ENCODE results near the gene RNGTT.

The RNGTT gene

DNA sequence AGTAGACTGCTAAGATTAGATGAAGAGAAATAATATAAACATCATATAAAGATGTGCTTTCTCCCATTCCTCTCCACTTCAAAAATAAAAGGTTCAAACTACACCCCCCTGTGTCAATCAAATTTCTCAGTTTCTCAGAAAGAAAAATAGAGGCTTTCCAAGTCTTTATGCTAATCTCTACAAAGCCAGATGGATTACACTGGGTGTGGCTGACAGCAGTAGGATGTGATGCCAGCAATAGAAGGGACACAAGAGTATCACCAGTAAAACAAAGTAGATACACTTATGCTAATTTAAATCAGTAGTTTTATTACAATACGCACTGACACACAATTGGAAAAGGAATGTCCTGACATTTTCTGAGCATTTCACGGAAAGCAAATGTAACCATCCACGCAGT, 353.4 kb downstream of the RNGTT start:
- peaks cover 0 to 18% (median 10%) of the 10 kb centered on the region in 5 donors for H3K36me3 ChIP-seq (ENCODE audit: control insufficient read depth in 5 of 5, insufficient read depth in 5 of 5, low read length in 5 of 5)
- no peak overlapping the region for H3K9ac ChIP-seq (ENCODE audit: low read length in 5 of 5)
- H3K4me1 ChIP-seq (ENCODE audit: control insufficient read depth in 5 of 5, insufficient read depth in 5 of 5, low read length in 5 of 5) = no peaks in the 10 kb centered on the region
- no peak overlapping the region for H3K4me3 ChIP-seq (ENCODE audit: low read depth in 1 of 5, low read length in 5 of 5)
- no peaks in the 10 kb centered on the region for H3K27me3 ChIP-seq (ENCODE audit: control insufficient read depth in 5 of 5, insufficient read depth in 4 of 5, low read length in 5 of 5)
- H3K27ac ChIP-seq (ENCODE audit: low read depth, low read length) = no peak overlapping the region
- H3K9me3 ChIP-seq (ENCODE audit: control insufficient read depth in 5 of 5, low read length in 5 of 5) = no peaks in the 10 kb centered on the region

DNA sequence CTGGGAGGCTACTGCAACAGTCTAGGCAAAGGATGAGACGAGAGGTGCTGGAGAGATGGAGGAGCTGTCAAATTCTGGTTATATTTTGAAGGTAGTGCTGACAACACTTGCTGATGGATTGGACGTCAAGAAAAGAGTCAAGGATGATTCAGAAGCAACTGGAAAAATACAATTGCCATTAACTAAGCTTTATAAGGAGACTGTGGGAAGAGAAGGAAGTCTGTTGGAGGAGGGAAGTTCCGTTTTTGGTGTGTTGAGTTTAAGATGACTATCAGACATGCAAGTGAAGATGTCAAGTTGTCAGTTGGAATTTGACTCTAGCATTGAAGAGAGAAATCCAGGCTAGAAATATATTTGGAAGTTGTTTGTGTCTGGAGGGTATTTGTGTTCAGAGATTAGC, 358.1 kb downstream of the RNGTT start:
- Histone ChIP-seq H3K27ac (ENCODE audit: low read depth, low read length) (no peak overlapping the region), H3K36me3 (ENCODE audit: control insufficient read depth in 5 of 5, insufficient read depth in 5 of 5, low read length in 5 of 5) (no peaks in the 10 kb centered on the region), H3K4me1 (ENCODE audit: control insufficient read depth in 5 of 5, insufficient read depth in 5 of 5, low read length in 5 of 5) (no peaks in the 10 kb centered on the region), H3K9ac (ENCODE audit: low read length in 5 of 5) (no peak overlapping the region), H3K27me3 (ENCODE audit: control insufficient read depth in 5 of 5, insufficient read depth in 4 of 5, low read length in 5 of 5) (no peaks in the 10 kb centered on the region), H3K9me3 (ENCODE audit: control insufficient read depth in 5 of 5, low read length in 5 of 5) (no peaks in the 10 kb centered on the region), H3K4me3 (ENCODE audit: low read depth in 1 of 5, low read length in 5 of 5) (no peak overlapping the region)

DNA sequence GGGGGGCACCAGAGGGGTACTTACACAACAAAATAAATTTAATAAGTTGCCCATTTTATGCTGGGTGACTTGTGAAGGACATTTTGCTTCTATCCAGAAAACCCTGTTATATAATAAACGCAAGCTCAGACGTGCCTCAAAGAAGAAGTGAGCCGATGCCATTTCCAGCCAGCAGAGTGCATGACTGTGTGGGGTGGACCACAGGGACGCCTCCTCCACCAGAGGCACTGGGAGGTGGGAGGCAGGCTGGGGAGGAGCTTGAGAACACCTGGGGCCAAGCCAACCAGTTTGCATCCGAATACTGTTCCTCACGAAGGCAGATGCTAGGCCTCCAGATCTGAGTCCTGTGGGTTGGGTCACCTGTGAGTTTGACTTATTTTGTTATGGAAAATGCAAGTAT, 363.8 kb downstream of the RNGTT start:
- Histone ChIP-seq H3K9ac (ENCODE audit: low read length in 5 of 5) (no peak overlapping the region), H3K27me3 (ENCODE audit: control insufficient read depth in 5 of 5, insufficient read depth in 4 of 5, low read length in 5 of 5) (no peaks in the 10 kb centered on the region), H3K4me1 (ENCODE audit: control insufficient read depth in 5 of 5, insufficient read depth in 5 of 5, low read length in 5 of 5) (peaks cover 0 to 9% (median 0%) of the 10 kb centered on the region in 5 donors), H3K4me3 (ENCODE audit: low read depth in 1 of 5, low read length in 5 of 5) (no peak overlapping the region), H3K27ac (ENCODE audit: low read depth, low read length) (no peak overlapping the region), H3K36me3 (ENCODE audit: control insufficient read depth in 5 of 5, insufficient read depth in 5 of 5, low read length in 5 of 5) (no peaks in the 10 kb centered on the region), H3K9me3 (ENCODE audit: control insufficient read depth in 5 of 5, low read length in 5 of 5) (no peaks in the 10 kb centered on the region)

DNA sequence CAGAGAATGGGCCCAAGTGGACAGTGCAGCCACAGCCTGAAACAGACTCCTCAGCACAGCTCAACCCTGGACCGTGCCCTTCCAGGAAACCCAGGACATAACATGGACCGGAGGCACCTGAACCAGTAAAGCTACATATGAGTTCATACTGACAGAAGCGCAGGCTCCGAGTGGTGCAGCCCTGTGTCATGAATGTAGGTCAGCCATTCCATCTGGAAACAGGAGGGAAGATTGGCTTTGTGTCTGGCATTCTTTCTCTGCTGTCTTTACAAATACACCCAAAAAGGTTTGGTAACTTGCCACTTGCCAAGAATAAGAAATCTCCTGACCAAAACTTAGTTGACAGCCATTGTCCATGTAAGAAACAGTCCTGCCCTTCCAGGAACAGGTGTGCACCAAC, 366.6 kb downstream of the RNGTT start:
- Histone ChIP-seq H3K9me3 (ENCODE audit: control insufficient read depth in 5 of 5, low read length in 5 of 5) (peaks cover 0 to 8% (median 0%) of the 10 kb centered on the region in 5 donors), H3K27me3 (ENCODE audit: control insufficient read depth in 5 of 5, insufficient read depth in 4 of 5, low read length in 5 of 5) (no peaks in the 10 kb centered on the region), H3K36me3 (ENCODE audit: control insufficient read depth in 5 of 5, insufficient read depth in 5 of 5, low read length in 5 of 5) (no peaks in the 10 kb centered on the region), H3K27ac (ENCODE audit: low read depth, low read length) (no peak overlapping the region), H3K4me3 (ENCODE audit: low read depth in 1 of 5, low read length in 5 of 5) (no peak overlapping the region), H3K9ac (ENCODE audit: low read length in 5 of 5) (no peak overlapping the region), H3K4me1 (ENCODE audit: control insufficient read depth in 5 of 5, insufficient read depth in 5 of 5, low read length in 5 of 5) (peaks cover 0 to 9% (median 0%) of the 10 kb centered on the region in 5 donors)

DNA sequence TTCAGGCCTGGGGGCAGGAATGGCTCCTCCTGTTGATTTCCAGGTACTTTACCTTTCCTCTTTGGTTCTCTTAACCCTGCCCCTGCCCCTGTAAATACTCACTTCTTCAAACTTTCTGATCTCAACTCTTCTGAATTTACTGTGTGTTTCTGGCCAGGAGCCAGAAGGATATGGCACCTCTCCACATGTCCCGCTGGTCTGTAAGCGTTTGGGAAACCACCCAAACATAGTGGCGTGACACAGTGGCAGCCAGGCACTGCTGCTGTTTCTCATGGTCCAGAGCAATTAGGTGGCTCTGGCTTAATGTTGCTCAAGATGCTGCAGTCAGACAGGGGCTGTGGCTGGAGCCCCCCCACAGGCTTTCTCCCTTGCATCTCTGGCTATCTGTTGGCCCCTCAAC, 374.5 kb downstream of the RNGTT start:
- H3K9me3 ChIP-seq (ENCODE audit: control insufficient read depth in 5 of 5, low read length in 5 of 5) = peaks cover 0 to 8% (median 0%) of the 10 kb centered on the region in 5 donors
- no peak overlapping the region for H3K4me3 ChIP-seq (ENCODE audit: low read depth in 1 of 5, low read length in 5 of 5)
- H3K27me3 ChIP-seq (ENCODE audit: control insufficient read depth in 5 of 5, insufficient read depth in 4 of 5, low read length in 5 of 5) = peaks cover 2 to 18% (median 11%) of the 10 kb centered on the region in 5 donors
- H3K27ac ChIP-seq (ENCODE audit: low read depth, low read length) = no peak overlapping the region
- H3K9ac ChIP-seq (ENCODE audit: low read length in 5 of 5) = no peak overlapping the region
- no peaks in the 10 kb centered on the region for H3K4me1 ChIP-seq (ENCODE audit: control insufficient read depth in 5 of 5, insufficient read depth in 5 of 5, low read length in 5 of 5)
- H3K36me3 ChIP-seq (ENCODE audit: control insufficient read depth in 5 of 5, insufficient read depth in 5 of 5, low read length in 5 of 5) = no peaks in the 10 kb centered on the region

DNA sequence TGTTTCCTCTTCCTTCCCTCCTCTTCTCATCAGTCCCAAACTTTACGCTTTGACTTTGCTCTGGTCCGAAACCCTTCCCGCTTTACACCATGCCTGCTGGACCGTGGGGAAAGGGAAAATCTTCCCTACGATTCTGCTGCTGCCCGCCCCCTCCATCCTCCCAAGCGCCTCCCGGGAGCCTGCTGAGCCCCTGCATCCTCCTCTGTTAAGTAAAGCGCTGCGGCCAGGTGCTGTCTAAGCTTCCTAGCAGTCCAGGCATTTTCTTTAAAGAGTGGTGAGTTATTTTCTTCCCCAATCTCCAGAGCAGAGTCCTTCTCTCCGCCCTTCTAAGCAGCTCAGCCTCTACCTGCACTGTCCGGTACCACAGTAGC, 376.3 kb downstream of the RNGTT start:
- no peaks in the 10 kb centered on the region for H3K4me1 ChIP-seq (ENCODE audit: control insufficient read depth in 5 of 5, insufficient read depth in 5 of 5, low read length in 5 of 5)
- peaks cover 2 to 18% (median 11%) of the 10 kb centered on the region in 5 donors for H3K27me3 ChIP-seq (ENCODE audit: control insufficient read depth in 5 of 5, insufficient read depth in 4 of 5, low read length in 5 of 5)
- H3K9me3 ChIP-seq (ENCODE audit: control insufficient read depth in 5 of 5, low read length in 5 of 5) = peaks cover 0 to 5% (median 0%) of the 10 kb centered on the region in 5 donors
- H3K36me3 ChIP-seq (ENCODE audit: control insufficient read depth in 5 of 5, insufficient read depth in 5 of 5, low read length in 5 of 5) = no peaks in the 10 kb centered on the region
- no peak overlapping the region for H3K4me3 ChIP-seq (ENCODE audit: low read depth in 1 of 5, low read length in 5 of 5)
- no peak overlapping the region for H3K9ac ChIP-seq (ENCODE audit: low read length in 5 of 5)
- H3K27ac ChIP-seq (ENCODE audit: low read depth, low read length) = no peak overlapping the region

DNA sequence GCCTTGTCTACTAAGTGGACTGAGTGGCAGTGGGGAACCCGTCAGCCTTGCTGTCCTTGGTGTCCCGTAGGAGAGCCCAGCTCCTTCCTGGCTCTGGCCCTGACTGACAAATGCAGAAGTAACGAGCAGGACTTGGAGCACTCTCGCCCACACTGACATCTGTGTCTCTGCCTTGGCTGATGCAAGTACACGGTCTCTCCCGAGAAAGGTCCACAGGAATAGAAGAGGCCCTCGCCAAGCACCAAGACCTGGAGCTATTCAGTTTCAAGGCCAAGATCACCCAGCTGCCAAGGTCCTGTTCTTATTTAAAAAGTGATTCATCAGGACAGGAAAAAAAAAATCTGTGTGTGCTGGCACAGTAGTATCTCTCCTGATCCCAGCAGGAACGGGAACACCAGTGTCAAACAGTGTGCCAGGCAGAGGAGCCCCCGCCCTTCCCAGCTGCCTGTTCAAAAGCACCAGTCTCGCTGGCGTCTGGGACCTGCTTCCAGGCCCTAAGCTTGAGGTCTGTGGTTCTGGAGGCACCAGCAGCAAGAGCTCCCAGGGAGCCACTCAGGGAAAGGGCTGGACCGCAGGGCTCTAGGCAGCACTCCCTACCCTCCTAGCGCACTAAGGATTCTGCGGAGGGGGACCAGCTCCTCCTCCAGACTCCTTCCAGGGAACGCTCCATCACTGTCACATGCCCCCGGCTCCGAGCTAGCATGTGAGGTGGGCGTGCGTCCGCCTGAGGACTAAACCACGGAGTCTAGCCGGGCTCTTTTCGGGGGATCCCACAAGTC, 376.9 kb downstream of the RNGTT start:
- H3K4me3 ChIP-seq (ENCODE audit: low read depth in 1 of 5, low read length in 5 of 5) = no peak overlapping the region
- no peaks in the 10 kb centered on the region for H3K36me3 ChIP-seq (ENCODE audit: control insufficient read depth in 5 of 5, insufficient read depth in 5 of 5, low read length in 5 of 5)

DNA sequence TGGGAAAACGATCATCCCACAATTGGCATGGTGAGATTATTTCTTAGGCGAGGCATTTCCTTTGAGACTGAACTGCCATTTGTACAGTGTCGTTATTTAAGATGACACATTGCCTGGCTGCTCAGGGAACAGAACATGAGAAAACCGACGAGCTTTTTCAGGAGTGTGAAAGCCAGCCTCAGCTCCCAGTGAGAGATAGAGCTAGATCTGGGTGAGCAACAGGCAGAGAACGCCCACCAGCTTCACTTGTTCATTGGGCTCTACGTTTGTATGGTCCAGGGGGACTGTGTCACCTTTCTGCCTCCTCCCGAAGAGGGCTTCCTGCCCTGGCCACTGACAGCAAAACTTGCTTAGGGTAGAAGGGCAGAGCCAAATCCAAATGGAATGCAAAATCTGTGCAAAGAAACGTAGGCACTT, 378.1 kb downstream of the RNGTT start:
- no peaks in the 10 kb centered on the region for H3K36me3 ChIP-seq (ENCODE audit: control insufficient read depth in 5 of 5, insufficient read depth in 5 of 5, low read length in 5 of 5)
- no peak overlapping the region for H3K4me3 ChIP-seq (ENCODE audit: low read depth in 1 of 5, low read length in 5 of 5)
- H3K4me1 ChIP-seq (ENCODE audit: control insufficient read depth in 5 of 5, insufficient read depth in 5 of 5, low read length in 5 of 5) = no peaks in the 10 kb centered on the region
- H3K9ac ChIP-seq (ENCODE audit: low read length in 5 of 5) = no peak overlapping the region
- H3K27me3 ChIP-seq (ENCODE audit: control insufficient read depth in 5 of 5, insufficient read depth in 4 of 5, low read length in 5 of 5) = peaks cover 2 to 18% (median 11%) of the 10 kb centered on the region in 5 donors
- H3K27ac ChIP-seq (ENCODE audit: low read depth, low read length) = no peak overlapping the region
- peaks cover 0 to 3% (median 3%) of the 10 kb centered on the region in 5 donors for H3K9me3 ChIP-seq (ENCODE audit: control insufficient read depth in 5 of 5, low read length in 5 of 5)

More for the DNA sequence above, 376.9 kb downstream of the RNGTT start:
- peaks cover 0 to 3% (median 3%) of the 10 kb centered on the region in 5 donors for H3K9me3 ChIP-seq (ENCODE audit: control insufficient read depth in 5 of 5, low read length in 5 of 5)
- no peak overlapping the region for H3K9ac ChIP-seq (ENCODE audit: low read length in 5 of 5)
- H3K4me1 ChIP-seq (ENCODE audit: control insufficient read depth in 5 of 5, insufficient read depth in 5 of 5, low read length in 5 of 5) = no peaks in the 10 kb centered on the region
- H3K27ac ChIP-seq (ENCODE audit: low read depth, low read length) = no peak overlapping the region
- peaks cover 2 to 18% (median 11%) of the 10 kb centered on the region in 5 donors for H3K27me3 ChIP-seq (ENCODE audit: control insufficient read depth in 5 of 5, insufficient read depth in 4 of 5, low read length in 5 of 5)

DNA sequence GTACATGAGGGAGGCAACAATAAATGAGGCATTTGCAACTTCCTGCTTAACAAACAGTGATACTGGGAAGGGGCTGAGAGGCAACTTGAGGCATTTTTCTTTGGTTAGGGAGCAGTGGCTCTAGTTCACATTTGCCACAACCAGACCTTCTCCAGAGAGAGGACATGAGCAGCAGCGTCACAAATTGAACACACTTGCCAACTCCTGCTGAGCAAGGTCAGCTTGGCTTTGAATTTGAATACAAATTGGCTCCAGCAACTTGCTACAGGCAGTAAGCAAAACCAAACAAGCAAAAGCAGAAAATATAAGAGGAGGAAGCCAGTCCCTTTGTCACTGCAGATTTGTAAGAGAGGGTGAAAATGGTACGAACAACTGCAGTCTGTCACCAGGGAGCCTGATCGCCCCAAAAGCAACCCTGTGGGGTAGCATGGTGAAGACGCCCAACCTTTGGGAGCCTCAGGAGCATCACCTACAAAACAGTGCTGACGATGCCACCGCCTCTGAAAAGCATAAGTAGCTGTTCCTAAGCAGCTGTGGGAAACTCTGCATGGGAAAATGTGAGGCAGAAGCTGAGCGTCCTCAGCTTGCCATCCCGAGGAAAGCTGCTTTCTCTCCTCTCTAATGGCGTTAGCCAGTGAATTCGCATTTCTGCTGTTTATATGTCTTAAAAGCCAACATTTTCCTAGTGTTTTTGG, 378.7 kb downstream of the RNGTT start:
- Histone ChIP-seq H3K27ac (ENCODE audit: low read depth, low read length) (no peak overlapping the region), H3K4me1 (ENCODE audit: control insufficient read depth in 5 of 5, insufficient read depth in 5 of 5, low read length in 5 of 5) (no peaks in the 10 kb centered on the region), H3K9me3 (ENCODE audit: control insufficient read depth in 5 of 5, low read length in 5 of 5) (peaks cover 0 to 3% (median 3%) of the 10 kb centered on the region in 5 donors), H3K9ac (ENCODE audit: low read length in 5 of 5) (no peak overlapping the region), H3K36me3 (ENCODE audit: control insufficient read depth in 5 of 5, insufficient read depth in 5 of 5, low read length in 5 of 5) (no peaks in the 10 kb centered on the region), H3K4me3 (ENCODE audit: low read depth in 1 of 5, low read length in 5 of 5) (no peak overlapping the region), H3K27me3 (ENCODE audit: control insufficient read depth in 5 of 5, insufficient read depth in 4 of 5, low read length in 5 of 5) (peaks cover 2 to 18% (median 11%) of the 10 kb centered on the region in 5 donors)

DNA sequence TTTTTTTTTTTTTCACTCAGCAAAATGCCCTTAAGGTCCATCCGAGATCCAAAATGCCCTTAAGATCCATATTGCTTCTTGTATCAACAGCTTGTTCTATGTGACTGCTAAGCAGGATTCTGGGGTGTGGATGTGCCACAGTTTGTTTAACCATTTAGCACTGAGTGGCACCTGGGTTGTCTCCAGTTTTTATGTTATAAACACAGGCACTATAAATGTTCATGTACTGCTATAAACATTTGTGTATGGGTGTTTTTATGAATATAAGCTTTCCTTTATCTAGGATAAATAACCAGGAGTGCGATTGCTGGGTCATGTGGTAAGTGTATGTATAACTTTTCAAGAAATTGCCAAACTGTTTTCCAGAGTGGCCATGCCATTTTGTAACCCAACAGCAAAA, 386.0 kb downstream of the RNGTT start:
- H3K27ac ChIP-seq (ENCODE audit: low read depth, low read length) = no peak overlapping the region
- H3K9me3 ChIP-seq (ENCODE audit: control insufficient read depth in 5 of 5, low read length in 5 of 5) = peaks cover 0 to 7% (median under 1%) of the 10 kb centered on the region in 5 donors
- H3K4me3 ChIP-seq (ENCODE audit: low read depth in 1 of 5, low read length in 5 of 5) = no peak overlapping the region
- no peaks in the 10 kb centered on the region for H3K36me3 ChIP-seq (ENCODE audit: control insufficient read depth in 5 of 5, insufficient read depth in 5 of 5, low read length in 5 of 5)
- H3K9ac ChIP-seq (ENCODE audit: low read length in 5 of 5) = no peak overlapping the region
- peaks cover 0 to 3% (median 0%) of the 10 kb centered on the region in 5 donors for H3K27me3 ChIP-seq (ENCODE audit: control insufficient read depth in 5 of 5, insufficient read depth in 4 of 5, low read length in 5 of 5)
- H3K4me1 ChIP-seq (ENCODE audit: control insufficient read depth in 5 of 5, insufficient read depth in 5 of 5, low read length in 5 of 5) = no peaks in the 10 kb centered on the region
